CD8-positive, alpha-beta memory T cell (primary cell): Measurements from ENCODE around the gene FGF19. TPM values are rescaled to one million over a fixed set of nuclear protein-coding genes. Genes with fewer than 3 reads are reported as not detected.

Source experiments
- CTCF ChIA-PET: fragments of 350-600 bp; sonication (Branson Sonifier 250); formaldehyde crosslinking; loops from one replicate; lab custom pipeline; 2021; ENCODE audit warnings: antibody characterized with exemption; lab: Charles Lee
- POLR2A ChIA-PET: fragments of 350-600 bp; sonication (Branson Sonifier 250); formaldehyde crosslinking; loops from one replicate; lab custom pipeline; 2021; ENCODE audit warnings: antibody characterized with exemption; lab: Charles Lee
- DNase-seq, 5 donors: peaks; one replicate each; pipeline versions ENCODE4 v3.0.0 to v3.0.0-alpha.2; 2020 to 2022; ENCODE audit warnings: mixed read lengths in 1 of 5
- H3K27ac ChIP-seq: one replicate; pipeline ENCODE4 v1.7.0; 2013; ENCODE audit warnings: low read depth, mild to moderate bottlenecking, low read length, moderate library complexity
- H3K27me3 ChIP-seq: 2 replicates; pipeline ENCODE4 v1.7.0; 2013; ENCODE audit warnings: low read length, mild to moderate bottlenecking; ENCODE audit not compliant: insufficient read depth, poor library complexity, severe bottlenecking
- H3K36me3 ChIP-seq: 2 replicates; pipeline ENCODE4 v1.7.0; 2013; ENCODE audit warnings: mild to moderate bottlenecking, low read length, moderate library complexity; ENCODE audit not compliant: insufficient read depth
- H3K4me1 ChIP-seq: 2 replicates; pipeline ENCODE4 v1.7.0; 2013; ENCODE audit warnings: mild to moderate bottlenecking, low read length, moderate library complexity; ENCODE audit not compliant: insufficient read depth
- H3K4me3 ChIP-seq: 2 replicates; pipeline ENCODE4 v1.7.0; 2013; ENCODE audit warnings: mild to moderate bottlenecking, low read length
- H3K9me3 ChIP-seq: 2 replicates; pipeline ENCODE4 v1.7.0; 2013; ENCODE audit warnings: mild to moderate bottlenecking, low read length
- H3K27ac Mint-ChIP-seq, 8 donors: one replicate each; pipeline ENCODE4 v1.8.0; 2020 to 2021; ENCODE audit warnings: mixed read lengths in 8 of 8, mild to moderate bottlenecking in 6 of 8, inconsistent platforms in 3 of 8, moderate library complexity in 3 of 8
- H3K27me3 Mint-ChIP-seq, 2 donors: one replicate each; pipeline ENCODE4 v1.8.0; 2020 to 2021; ENCODE audit warnings: mixed read lengths in 2 of 2, mild to moderate bottlenecking in 1 of 2, moderate library complexity in 1 of 2
- H3K36me3 Mint-ChIP-seq, 3 donors: one replicate each; pipeline ENCODE4 v1.8.0; 2020 to 2021; ENCODE audit warnings: mixed read lengths in 3 of 3, inconsistent platforms in 1 of 3, mild to moderate bottlenecking in 1 of 3
- H3K4me1 Mint-ChIP-seq, 3 donors: one replicate each; pipeline ENCODE4 v1.8.0; 2020 to 2021; ENCODE audit warnings: mixed read lengths in 3 of 3, inconsistent platforms in 1 of 3, mild to moderate bottlenecking in 1 of 3
- H3K4me3 Mint-ChIP-seq, 7 donors: one replicate each; pipeline ENCODE4 v1.8.0; 2020 to 2021; ENCODE audit warnings: mixed read lengths in 7 of 7, mild to moderate bottlenecking in 6 of 7, moderate library complexity in 4 of 7, inconsistent platforms in 2 of 7
- H3K9me3 Mint-ChIP-seq, 5 donors: one replicate each; pipeline ENCODE4 v1.8.0; 2020 to 2022; ENCODE audit warnings: mixed read lengths in 5 of 5, mild to moderate bottlenecking in 3 of 5, moderate library complexity in 2 of 5, inconsistent platforms in 1 of 5
- polyA plus RNA-seq: library from polyadenylated mRNA; unstranded; fragments of 300-500 nt; fragmentation: Illumina TruSeq; gene quantifications from one replicate; pipeline ENCODE4 v1.2.3, GENCODE V29; 2021
- total RNA-seq, 2 experiments: library from RNA; stranded (reverse); gene quantifications; one replicate each; pipeline ENCODE4 v1.2.3, GENCODE V29; 2021

The FGF19 gene
- total and polyA plus RNA-seq, 3 experiments from 2014 or later = not detected

DNA sequence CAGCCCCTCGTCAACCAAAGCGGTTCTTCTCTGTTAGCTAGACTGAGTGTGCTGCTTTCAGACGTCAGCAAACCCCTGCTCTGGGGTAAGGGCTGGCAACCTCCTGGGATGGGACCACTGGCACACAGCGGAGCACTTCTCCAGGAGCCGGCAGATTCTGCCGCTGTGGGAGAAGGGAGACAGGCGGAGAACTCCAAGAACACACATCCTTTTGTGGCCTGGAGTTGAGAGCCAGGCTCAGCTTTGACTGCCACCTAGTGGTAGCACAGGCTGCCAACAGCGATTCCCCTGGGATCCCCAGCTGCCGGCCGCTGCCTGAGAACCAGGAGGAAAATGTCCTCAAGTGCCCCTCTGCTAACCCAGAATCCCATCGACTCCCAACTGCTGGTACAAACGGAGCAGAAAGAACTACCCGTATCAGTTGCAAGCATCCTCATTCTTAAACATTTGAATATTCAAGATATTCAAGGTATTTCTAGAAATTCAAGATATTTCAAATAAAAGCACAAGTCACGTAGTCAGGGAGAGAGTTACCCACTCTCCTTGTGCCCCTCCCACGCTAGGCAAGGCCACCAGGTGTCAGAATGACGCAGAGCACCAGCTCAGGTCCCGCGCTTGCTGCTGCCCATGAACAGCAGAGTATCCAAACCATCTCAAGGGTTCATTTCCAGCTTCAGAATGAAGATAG is 33.5 kb downstream of the FGF19 start:
- peaks cover 28 to 48% (median 46%) of the 10 kb centered on the region in 3 donors for H3K4me1 Mint-ChIP-seq
- Histone ChIP-seq H3K27me3 (no peaks in the 10 kb centered on the region), H3K27ac (no peak overlapping the region), H3K4me3 (no peak overlapping the region), H3K9me3 (no peaks in the 10 kb centered on the region), H3K36me3 (peaks cover 30% of the 10 kb centered on the region), H3K4me1 (peaks cover 22% of the 10 kb centered on the region)
- no peaks in the 10 kb centered on the region for H3K9me3 Mint-ChIP-seq
- peak overlapping the region in 1 of 7 donors; percentile 62 for H3K4me3 Mint-ChIP-seq
- peak; percentile 36 to 71 (median 42) for DNase-seq
- POLR2A ChIA-PET = no interaction called here
- no peaks in the 10 kb centered on the region for H3K27me3 Mint-ChIP-seq
- peak overlapping the region in 7 of 8 donors; percentile 17 to 77 (median 64) for H3K27ac Mint-ChIP-seq
- CTCF ChIA-PET = interaction anchor here (0.6 to 3.1 kb wide), 14 partner anchors 8 to 570 kb away, joined by 3 to 15 read pairs (median 3); no protein-coding TSS in a partner anchor
- peaks cover 0 to 81% (median 13%) of the 10 kb centered on the region in 3 donors for H3K36me3 Mint-ChIP-seq

DNA sequence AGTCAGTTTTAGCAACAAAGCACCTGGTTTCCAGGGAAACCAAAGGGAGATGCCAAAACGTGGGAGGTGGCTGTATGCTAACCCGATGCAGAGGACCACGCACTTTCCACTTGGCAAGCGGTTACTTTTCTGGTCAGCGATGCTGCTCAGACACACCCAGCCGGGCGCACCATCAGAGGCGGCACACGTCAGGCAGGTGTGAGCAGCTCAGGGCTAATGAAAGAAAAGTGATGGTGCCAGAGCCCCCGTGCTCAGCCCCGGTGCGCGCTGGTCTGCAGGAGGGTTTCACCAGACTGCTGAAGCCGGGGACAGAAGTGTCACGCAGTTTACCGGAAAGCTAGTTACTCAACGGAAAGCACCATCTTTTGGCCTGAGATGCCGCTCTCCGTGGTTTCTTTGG is 34.3 kb downstream of the FGF19 start:
- Histone ChIP-seq H3K27ac (no peak overlapping the region), H3K27me3 (no peaks in the 10 kb centered on the region), H3K36me3 (peaks cover 30% of the 10 kb centered on the region), H3K4me3 (no peak overlapping the region), H3K9me3 (no peaks in the 10 kb centered on the region), H3K4me1 (peaks cover 19% of the 10 kb centered on the region)
- CTCF ChIA-PET = interaction anchor here (0.6 to 3.1 kb wide), 11 partner anchors 9 to 569 kb away, joined by 3 to 15 read pairs (median 3); no protein-coding TSS in a partner anchor
- no peaks in the 10 kb centered on the region for H3K9me3 Mint-ChIP-seq
- H3K27me3 Mint-ChIP-seq = no peaks in the 10 kb centered on the region
- peaks cover 25 to 42% (median 41%) of the 10 kb centered on the region in 3 donors for H3K4me1 Mint-ChIP-seq
- DNase-seq = no peak
- POLR2A ChIA-PET = no interaction called here
- no peak overlapping the region for H3K4me3 Mint-ChIP-seq
- peak overlapping the region in 1 of 8 donors; percentile 77 for H3K27ac Mint-ChIP-seq
- H3K36me3 Mint-ChIP-seq = peaks cover 0 to 84% (median 19%) of the 10 kb centered on the region in 3 donors

DNA sequence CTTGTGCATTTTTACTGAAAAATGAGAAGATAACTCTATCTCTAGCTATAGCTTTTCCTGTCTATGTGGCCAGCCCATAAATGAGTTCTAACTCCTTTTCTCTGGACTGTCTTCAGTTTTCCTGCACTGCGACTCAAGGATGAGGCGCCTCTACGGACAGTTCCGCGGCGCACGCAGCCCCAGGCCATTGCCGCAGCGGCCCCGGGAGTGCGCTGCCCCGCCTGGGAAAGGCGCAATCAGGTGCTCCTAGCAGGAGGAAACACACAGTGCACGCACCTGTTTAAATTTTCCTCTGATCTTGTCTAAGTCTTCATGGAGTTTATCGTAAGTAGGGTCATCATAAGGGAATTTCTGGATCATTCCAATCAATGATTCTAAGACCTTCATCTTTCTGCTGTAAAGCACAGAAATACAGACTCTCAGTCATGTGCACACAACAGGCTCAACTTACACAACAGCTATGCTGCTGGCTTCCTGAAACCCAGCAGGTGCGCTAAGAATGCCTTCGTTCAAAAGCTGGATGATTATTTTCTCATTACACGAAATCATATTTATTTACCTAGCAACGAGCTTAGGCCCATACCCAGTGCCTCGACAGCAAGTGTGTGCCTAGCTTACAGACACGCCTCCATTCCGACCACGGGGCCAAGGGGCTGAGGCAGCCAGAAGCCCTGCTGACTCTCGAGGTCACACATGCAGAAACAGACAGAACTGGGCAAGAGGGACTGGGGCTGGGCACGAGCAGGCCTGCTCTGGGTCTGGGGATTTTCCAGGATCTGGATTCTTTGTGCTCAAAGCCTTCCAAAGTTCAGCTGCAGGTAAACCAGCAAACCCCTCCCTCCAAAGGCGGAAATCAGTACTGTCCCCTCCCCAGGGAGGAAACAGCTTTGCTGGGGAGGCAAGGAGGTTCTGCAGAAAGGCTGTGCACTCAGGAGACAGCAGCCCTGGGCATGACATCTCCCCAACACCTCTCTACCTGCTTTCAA is 35.9 kb downstream of the FGF19 start:
- peaks cover 4% of the 10 kb centered on the region for H3K4me1 ChIP-seq
- no peak overlapping the region for H3K4me3 ChIP-seq
- no peak for DNase-seq
- peaks cover 15 to 26% (median 26%) of the 10 kb centered on the region in 3 donors for H3K4me1 Mint-ChIP-seq
- H3K9me3 ChIP-seq = no peaks in the 10 kb centered on the region
- ChIA-PET POLR2A (no interaction called here), CTCF (interaction anchor here (1.5 kb wide), 1 partner anchor 9 kb away, joined by 3 read pairs; no protein-coding TSS in a partner anchor)
- H3K27me3 ChIP-seq = no peaks in the 10 kb centered on the region
- peaks cover 0 to 95% (median 16%) of the 10 kb centered on the region in 3 donors for H3K36me3 Mint-ChIP-seq
- H3K4me3 Mint-ChIP-seq = no peak overlapping the region
- no peak overlapping the region for H3K27ac ChIP-seq
- peaks cover 34% of the 10 kb centered on the region for H3K36me3 ChIP-seq
- no peak overlapping the region for H3K27ac Mint-ChIP-seq
- no peaks in the 10 kb centered on the region for H3K9me3 Mint-ChIP-seq
- no peaks in the 10 kb centered on the region for H3K27me3 Mint-ChIP-seq

DNA sequence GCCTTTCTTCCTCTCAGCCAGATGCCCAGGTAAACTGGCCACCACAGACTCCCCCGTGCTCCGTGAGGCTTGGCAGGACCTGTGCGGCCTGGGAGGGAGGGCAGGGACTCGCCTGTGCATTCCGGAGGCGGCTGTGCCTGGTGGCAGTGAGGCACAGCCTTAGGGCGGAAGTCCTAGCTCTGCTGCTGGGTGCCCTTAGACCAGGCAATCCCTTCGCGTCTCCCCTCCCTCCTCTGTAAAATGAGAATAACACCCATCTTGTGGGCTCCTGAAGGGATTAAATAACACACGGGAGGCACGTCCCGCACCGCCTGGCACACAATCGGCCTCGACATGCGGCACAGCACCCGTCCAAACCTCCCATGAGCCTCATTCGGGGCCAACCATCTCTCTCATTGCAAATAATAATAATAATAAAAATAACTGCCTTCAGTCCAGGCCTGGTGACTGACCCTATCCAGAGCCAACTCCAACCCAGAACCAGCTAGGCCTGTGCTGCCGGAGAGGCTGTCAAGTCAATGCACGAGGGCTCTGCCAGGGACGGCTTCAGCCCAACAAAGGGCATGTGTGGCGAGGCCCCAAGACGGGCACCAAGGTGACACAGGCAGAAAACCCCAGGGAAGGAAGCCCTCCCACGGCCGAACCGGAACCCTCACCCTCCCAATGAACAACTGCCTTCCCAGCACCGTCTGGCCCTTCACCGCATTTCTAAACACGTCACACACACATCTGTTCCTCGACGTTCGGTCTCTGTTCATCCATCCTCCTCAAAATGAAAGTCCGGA is 36.9 kb downstream of the FGF19 start:
- Histone ChIP-seq H3K9me3 (no peaks in the 10 kb centered on the region), H3K27me3 (no peaks in the 10 kb centered on the region), H3K36me3 (peaks cover 34% of the 10 kb centered on the region), H3K27ac (no peak overlapping the region), H3K4me1 (peaks cover 4% of the 10 kb centered on the region), H3K4me3 (no peak overlapping the region)
- Mint-ChIP-seq H3K36me3 (peaks cover 0 to 96% (median 16%) of the 10 kb centered on the region in 3 donors), H3K9me3 (no peaks in the 10 kb centered on the region), H3K27ac (peak overlapping the region in 1 of 8 donors; percentile 79), H3K4me3 (no peak overlapping the region), H3K4me1 (peaks cover 10 to 19% (median 18%) of the 10 kb centered on the region in 3 donors), H3K27me3 (no peaks in the 10 kb centered on the region)
- DNase-seq = peak in 1 of 5 donors; percentile 41
- ChIA-PET POLR2A (no interaction called here), CTCF (interaction anchor here (1.5 kb wide), 1 partner anchor 8 kb away, joined by 3 read pairs; no protein-coding TSS in a partner anchor)

DNA sequence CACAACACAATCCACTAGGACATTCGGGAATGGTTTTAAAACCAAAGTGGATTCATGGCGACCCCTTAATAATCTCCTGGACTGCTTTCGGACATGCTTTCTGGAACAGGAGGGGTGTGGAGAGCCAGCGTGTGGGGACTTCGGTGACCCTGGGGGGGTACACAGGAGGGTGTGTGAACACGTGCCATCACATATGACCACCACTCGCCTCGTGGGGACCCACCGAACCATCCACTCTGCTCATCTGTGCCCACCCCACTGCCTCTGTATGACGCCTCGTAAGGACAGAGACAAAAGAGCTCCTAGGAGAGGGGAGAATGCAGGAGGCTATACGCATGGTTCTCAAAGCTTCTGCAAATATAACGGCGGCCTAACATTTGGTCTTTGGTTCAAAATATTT is 37.6 kb downstream of the FGF19 start:
- DNase-seq = peak in 1 of 5 donors; percentile 41
- Mint-ChIP-seq H3K36me3 (peaks cover 0 to 91% (median 13%) of the 10 kb centered on the region in 3 donors), H3K4me1 (peaks cover 10 to 14% (median 12%) of the 10 kb centered on the region in 3 donors), H3K27me3 (no peaks in the 10 kb centered on the region), H3K27ac (no peak overlapping the region), H3K4me3 (no peak overlapping the region), H3K9me3 (no peaks in the 10 kb centered on the region)
- ChIA-PET POLR2A (no interaction called here), CTCF (interaction anchor here (0.6 to 1.1 kb wide), 2 partner anchors 11 to 23 kb away, joined by 3 read pairs; no protein-coding TSS in a partner anchor)
- H3K4me1 ChIP-seq = peaks cover 4% of the 10 kb centered on the region
- no peaks in the 10 kb centered on the region for H3K9me3 ChIP-seq
- no peaks in the 10 kb centered on the region for H3K27me3 ChIP-seq
- H3K4me3 ChIP-seq = no peak overlapping the region
- H3K36me3 ChIP-seq = peaks cover 31% of the 10 kb centered on the region
- H3K27ac ChIP-seq = no peak overlapping the region

DNA sequence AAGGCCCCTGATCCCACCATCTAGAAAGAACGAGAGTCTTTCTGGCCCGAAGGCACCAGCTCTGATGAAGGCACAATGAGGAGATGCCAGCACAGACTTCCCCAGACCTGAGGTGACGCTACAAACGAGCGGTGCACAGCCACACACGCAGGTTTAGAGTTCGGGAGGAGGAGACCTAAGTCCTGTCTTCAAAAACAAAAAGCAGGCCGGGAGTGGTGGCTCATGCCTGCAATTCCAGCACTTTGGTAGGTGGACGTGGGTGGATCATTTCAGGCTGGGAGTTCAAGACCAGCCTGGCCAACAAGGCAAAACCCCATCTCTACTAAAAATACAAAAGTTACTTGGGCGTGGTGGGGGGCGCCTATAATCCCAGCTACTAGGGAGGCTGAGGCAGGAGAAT is 38.2 kb downstream of the FGF19 start:
- H3K27ac ChIP-seq = no peak overlapping the region
- Mint-ChIP-seq H3K9me3 (no peaks in the 10 kb centered on the region), H3K4me3 (no peak overlapping the region), H3K27me3 (no peaks in the 10 kb centered on the region), H3K36me3 (peaks cover 0 to 87% (median 13%) of the 10 kb centered on the region in 3 donors), H3K4me1 (peaks cover 9 to 11% (median 11%) of the 10 kb centered on the region in 3 donors), H3K27ac (no peak overlapping the region)
- H3K27me3 ChIP-seq = no peaks in the 10 kb centered on the region
- peak in 1 of 5 donors; percentile 35 for DNase-seq
- no peak overlapping the region for H3K4me3 ChIP-seq
- CTCF ChIA-PET = interaction anchor here (1.1 kb wide), 1 partner anchor 22 kb away, joined by 3 read pairs; no protein-coding TSS in a partner anchor
- H3K36me3 ChIP-seq = peaks cover 26% of the 10 kb centered on the region
- H3K4me1 ChIP-seq = peaks cover 4% of the 10 kb centered on the region
- POLR2A ChIA-PET = interaction anchor here (1.5 kb wide), 1 partner anchor 9 kb away, joined by 4 read pairs; the partner anchor contains the start of gene LTO1
- no peaks in the 10 kb centered on the region for H3K9me3 ChIP-seq

DNA sequence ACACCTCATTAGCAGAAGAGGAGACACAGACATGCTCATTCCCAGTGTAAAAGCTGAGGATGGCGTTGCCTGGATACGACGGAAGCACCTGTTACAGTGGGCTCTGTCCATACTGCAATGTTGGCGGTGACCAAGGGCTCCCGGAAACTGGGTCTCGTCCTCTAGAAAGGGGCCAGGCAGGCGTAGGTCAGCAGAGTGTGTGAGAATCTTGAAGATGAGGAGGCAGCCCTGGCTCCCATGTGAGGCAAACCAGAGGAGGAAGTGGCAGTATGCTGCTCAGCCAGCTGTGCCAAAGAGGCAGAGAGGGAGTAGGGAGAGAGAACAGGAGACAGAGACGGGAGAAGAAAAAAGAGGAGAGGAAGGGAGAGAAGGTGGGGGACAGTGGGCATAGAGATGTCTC is 38.9 kb downstream of the FGF19 start:
- Histone ChIP-seq H3K27ac (no peak overlapping the region), H3K9me3 (no peaks in the 10 kb centered on the region), H3K4me3 (no peak overlapping the region), H3K27me3 (no peaks in the 10 kb centered on the region), H3K36me3 (peaks cover 19% of the 10 kb centered on the region), H3K4me1 (no peaks in the 10 kb centered on the region)
- no peaks in the 10 kb centered on the region for H3K9me3 Mint-ChIP-seq
- ChIA-PET POLR2A (interaction anchor here (1.5 kb wide), 1 partner anchor 10 kb away, joined by 4 read pairs; the partner anchor contains the start of gene LTO1), CTCF (interaction anchor here (1.1 kb wide), 1 partner anchor 10 kb away, joined by 3 read pairs; the partner anchor contains the start of gene LTO1)
- H3K27ac Mint-ChIP-seq = peak overlapping the region in 1 of 8 donors; percentile 17
- H3K36me3 Mint-ChIP-seq = peaks cover 0 to 82% (median 10%) of the 10 kb centered on the region in 3 donors
- DNase-seq = no peak
- H3K27me3 Mint-ChIP-seq = no peaks in the 10 kb centered on the region
- peaks cover 3 to 4% (median 3%) of the 10 kb centered on the region in 3 donors for H3K4me1 Mint-ChIP-seq
- H3K4me3 Mint-ChIP-seq = no peak overlapping the region
